Ovary (tissue), 1 donor: ENCODE data around the gene OGG1.

Source experiments
- EP300 ChIP-seq: sonication (generic); formaldehyde crosslinking; IDR thresholded peaks from one replicate; pipeline ENCODE4 v1.6.1; 2017; ENCODE audit warnings: antibody characterized with exemption
- POLR2A ChIP-seq: fragments of 450-650 bp; IDR thresholded peaks from one replicate; pipeline ENCODE4 v1.6.1; 2017; ENCODE audit warnings: antibody characterized with exemption, mild to moderate bottlenecking, moderate library complexity

- TF ChIP-seq POLR2A (no peak), EP300 (no peak)
Observed at GRCh38 chr3:9700536-9700935, 49.2 kb upstream of the OGG1 start.
